H9 (cell line): ENCODE measurements around the gene IDNK. TPM values are rescaled to one million over a fixed set of nuclear protein-coding genes. Genes with fewer than 3 reads are reported as not detected.

Experiments
- DNase-seq: peaks from one replicate; pipeline ENCODE4 v3.0.0-alpha.2; 2017
- H2AFZ ChIP-seq: one replicate; pipeline ENCODE4 v1.6.1; 2013; ENCODE audit warnings: mild to moderate bottlenecking, low read length, control low read depth, moderate library complexity
- H2AK5ac ChIP-seq: 2 replicates; pipeline ENCODE4 v1.6.1; 2013; ENCODE audit warnings: low read length, control low read depth, mixed read lengths; ENCODE audit not compliant: insufficient read length
- H2BK120ac ChIP-seq: one replicate; pipeline ENCODE4 v1.6.1; 2013; ENCODE audit warnings: low read depth, mild to moderate bottlenecking, low read length, control low read depth, inconsistent platforms; ENCODE audit not compliant: poor library complexity, severe bottlenecking
- H2BK12ac ChIP-seq: 2 replicates; pipeline ENCODE4 v1.6.1; 2013; ENCODE audit warnings: low read length, control low read depth, mixed read lengths, low read depth; ENCODE audit not compliant: insufficient read length
- H2BK15ac ChIP-seq: 2 replicates; pipeline ENCODE4 v1.6.1; 2013; ENCODE audit warnings: low read depth, low read length, control low read depth
- H2BK20ac ChIP-seq: one replicate; pipeline ENCODE4 v1.6.1; 2013; ENCODE audit warnings: low read depth, mild to moderate bottlenecking, low read length, control low read depth, inconsistent platforms; ENCODE audit not compliant: poor library complexity, severe bottlenecking
- H2BK5ac ChIP-seq: 2 replicates; pipeline ENCODE4 v1.6.1; 2013; ENCODE audit warnings: low read length, control low read depth, mixed read lengths; ENCODE audit not compliant: insufficient read length
- H3K14ac ChIP-seq: 2 replicates; pipeline ENCODE4 v1.6.1; 2013; ENCODE audit warnings: low read length, control low read depth; ENCODE audit not compliant: insufficient read depth
- H3K18ac ChIP-seq: 2 replicates; pipeline ENCODE4 v1.6.1; 2013; ENCODE audit warnings: low read depth, mild to moderate bottlenecking, mixed read lengths, low read length, control low read depth; ENCODE audit not compliant: insufficient read length
- H3K23ac ChIP-seq: 2 replicates; pipeline ENCODE4 v1.6.1; 2013; ENCODE audit warnings: low read length, control low read depth, mixed read lengths, low read depth; ENCODE audit not compliant: insufficient read length
- H3K23me2 ChIP-seq: 2 replicates; pipeline ENCODE4 v1.6.1; 2013; ENCODE audit warnings: low read depth, mild to moderate bottlenecking, mixed read lengths, low read length, control low read depth; ENCODE audit not compliant: insufficient read length, poor library complexity, severe bottlenecking
- H3K27ac ChIP-seq: 2 replicates; pipeline ENCODE4 v1.5.1; 2013; ENCODE audit warnings: low read length, control low read depth, mixed read lengths, low read depth; ENCODE audit not compliant: insufficient read length
- H3K27me3 ChIP-seq: 2 replicates; pipeline ENCODE4 v1.6.1; 2013; ENCODE audit warnings: low read length, control low read depth, inconsistent platforms; ENCODE audit not compliant: insufficient read depth
- H3K4ac ChIP-seq: 2 replicates; pipeline ENCODE4 v1.6.1; 2013; ENCODE audit warnings: low read depth, mild to moderate bottlenecking, control low read depth, inconsistent platforms, low read length, moderate library complexity
- H3K4me1 ChIP-seq: 2 replicates; pipeline ENCODE4 v1.6.1; 2013; ENCODE audit warnings: low read length, control low read depth, inconsistent platforms; ENCODE audit not compliant: insufficient read depth
- H3K4me2 ChIP-seq: 2 replicates; pipeline ENCODE4 v1.6.1; 2013; ENCODE audit warnings: low read length, control low read depth, mixed read lengths; ENCODE audit not compliant: insufficient read length, insufficient read depth
- H3K56ac ChIP-seq: 2 replicates; pipeline ENCODE4 v1.6.1; 2013; ENCODE audit warnings: low read depth, mild to moderate bottlenecking, mixed read lengths, low read length, control low read depth; ENCODE audit not compliant: insufficient read length
- H3K79me1 ChIP-seq: 2 replicates; pipeline ENCODE4 v1.6.1; 2013; ENCODE audit warnings: low read depth, mild to moderate bottlenecking, moderate library complexity, low read length, control low read depth, inconsistent platforms; ENCODE audit not compliant: insufficient read depth, poor library complexity, severe bottlenecking
- H3K79me2 ChIP-seq: 2 replicates; pipeline ENCODE4 v1.6.1; 2013; ENCODE audit warnings: low read length, control low read depth, inconsistent platforms; ENCODE audit not compliant: insufficient read depth
- H3K9ac ChIP-seq: 2 replicates; pipeline ENCODE4 v1.6.1; 2013; ENCODE audit warnings: low read length, control low read depth, mixed read lengths; ENCODE audit not compliant: insufficient read length; ENCODE audit errors: extremely low read depth
- H3K9me3 ChIP-seq: one replicate; pipeline ENCODE4 v1.6.1; 2013; ENCODE audit warnings: low read depth, low read length, inconsistent platforms; ENCODE audit not compliant: control insufficient read depth
- H3T11ph ChIP-seq: one replicate; pipeline ENCODE4 v1.6.1; 2013; ENCODE audit warnings: mild to moderate bottlenecking, low read length, control low read depth, inconsistent platforms
- H4K20me1 ChIP-seq: one replicate; pipeline ENCODE4 v1.6.1; 2013; ENCODE audit not compliant: control insufficient read depth, insufficient read length, insufficient read depth
- H4K5ac ChIP-seq: 2 replicates; pipeline ENCODE4 v1.6.1; 2013; ENCODE audit warnings: low read depth, mild to moderate bottlenecking, mixed read lengths, low read length, control low read depth; ENCODE audit not compliant: insufficient read length
- H4K8ac ChIP-seq: replicated peaks from 2 replicates; pipeline ENCODE4 v1.6.1; 2013; ENCODE audit warnings: low read length, control low read depth, mixed read lengths, low read depth; ENCODE audit not compliant: insufficient read length
- H4K91ac ChIP-seq: 2 replicates; pipeline ENCODE4 v1.6.1; 2013; ENCODE audit warnings: low read depth, mild to moderate bottlenecking, moderate library complexity, mixed read lengths, low read length, control low read depth; ENCODE audit not compliant: insufficient read length
- H3K27ac Mint-ChIP-seq, 3 experiments: 2 replicates in 2 of 3; 3 replicates in 1 of 3; pipeline ENCODE4 v1.8.0; 2020 to 2021; ENCODE audit warnings: mixed read lengths in 3 of 3, mild to moderate bottlenecking in 1 of 3, moderate library complexity in 1 of 3
- H3K27me3 Mint-ChIP-seq: 2 replicates; pipeline ENCODE4 v1.8.0; 2021; ENCODE audit warnings: low read depth, mild to moderate bottlenecking, moderate library complexity, mixed read lengths
- H3K36me3 Mint-ChIP-seq, 3 experiments: 2 replicates in 2 of 3; 3 replicates in 1 of 3; pipeline ENCODE4 v1.8.0; 2020 to 2021; ENCODE audit warnings: low read depth in 3 of 3, mixed read lengths in 3 of 3; ENCODE audit not compliant: insufficient read depth in 1 of 3
- H3K4me1 Mint-ChIP-seq, 2 experiments: 2 replicates each; pipeline ENCODE4 v1.8.0; 2020; ENCODE audit warnings: mixed read lengths in 2 of 2
- H3K4me3 Mint-ChIP-seq, 2 experiments: 2 replicates in 1 of 2; 3 replicates in 1 of 2; pipeline ENCODE4 v1.8.0; 2020 to 2021; ENCODE audit warnings: mild to moderate bottlenecking in 2 of 2, mixed read lengths in 2 of 2, moderate library complexity in 1 of 2
- H3K9me3 Mint-ChIP-seq, 2 experiments: 2 replicates in 1 of 2; 3 replicates in 1 of 2; pipeline ENCODE4 v1.8.0; 2020; ENCODE audit warnings: mild to moderate bottlenecking in 2 of 2, mixed read lengths in 2 of 2, moderate library complexity in 1 of 2
- WGBS: extraction: QIAGEN DNeasy Blood & Tissue Kit; methylation state at CpG from one replicate; pipeline ENCODE4 v1.1.7; 2013; ENCODE audit warnings: missing lambda C conversion rate, low lambda C conversion rate, mixed read lengths; ENCODE audit not compliant: insufficient read length; ENCODE audit errors: extremely low coverage; 5-methylcytosine and 5-hydroxymethylcytosine counted together
- total RNA-seq: library from RNA; stranded (reverse); gene quantifications from 2 replicates; pipeline ENCODE4 v1.2.1, GENCODE V29; 2021
- TF ChIP-seq, protein P1 (sequence below): fragments of 200-600 bp; sonication (generic); conservative IDR thresholded peaks from 3 replicates; pipeline ENCODE4 v1.8.0; 2021; ENCODE audit warnings: antibody characterized with exemption, mild to moderate bottlenecking

Gene IDNK
- total RNA-seq, 1 experiment from 2014 or later: 1.4 TPM

DNA sequence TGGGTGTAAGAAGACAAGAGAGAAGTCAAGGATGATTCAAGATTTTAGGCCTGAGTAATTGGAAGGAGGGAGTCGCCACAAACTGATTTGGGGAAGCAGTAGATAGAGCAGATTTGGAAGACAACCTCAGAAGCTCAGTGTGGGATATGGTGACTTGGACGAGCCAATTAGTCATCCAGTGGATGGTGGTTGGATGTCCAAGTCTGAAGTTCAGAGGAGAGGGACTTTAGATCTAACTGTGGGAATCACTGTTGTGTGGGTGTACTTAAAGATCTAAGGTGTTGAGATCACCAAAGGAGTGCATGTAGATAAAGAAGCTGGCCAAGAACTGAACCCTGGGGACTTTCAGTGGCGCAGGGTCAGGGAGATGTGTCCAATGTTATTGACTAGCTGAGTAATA, 2.2 kb downstream of the IDNK start:
- Histone ChIP-seq H3K18ac (no peak overlapping the region), H2BK120ac (no peak overlapping the region), H2AFZ (no peak overlapping the region), H2BK5ac (no peak overlapping the region), H3K79me2 (no peaks in the 10 kb centered on the region), H3K4me2 (no peak overlapping the region), H4K91ac (no peak overlapping the region), H3K27me3 (no peaks in the 10 kb centered on the region), H4K8ac (no peak overlapping the region), H2BK20ac (no peak overlapping the region), H3K23ac (no peak overlapping the region), H3K14ac (no peak overlapping the region), H3K4ac (no peak overlapping the region), H3K4me1 (no peaks in the 10 kb centered on the region), H2BK15ac (no peak overlapping the region), H3K27ac (no peak overlapping the region), H3K56ac (no peak overlapping the region), H3K23me2 (peaks cover 3% of the 10 kb centered on the region), H3T11ph (no peak overlapping the region), H4K20me1 (no peaks in the 10 kb centered on the region), H2BK12ac (no peak overlapping the region), H3K9me3 (no peaks in the 10 kb centered on the region), H3K79me1 (no peaks in the 10 kb centered on the region), H3K9ac (no peak overlapping the region), H4K5ac (no peak overlapping the region), H2AK5ac (no peak overlapping the region)
- DNase-seq: no peak
- TF ChIP-seq, protein P1, sequence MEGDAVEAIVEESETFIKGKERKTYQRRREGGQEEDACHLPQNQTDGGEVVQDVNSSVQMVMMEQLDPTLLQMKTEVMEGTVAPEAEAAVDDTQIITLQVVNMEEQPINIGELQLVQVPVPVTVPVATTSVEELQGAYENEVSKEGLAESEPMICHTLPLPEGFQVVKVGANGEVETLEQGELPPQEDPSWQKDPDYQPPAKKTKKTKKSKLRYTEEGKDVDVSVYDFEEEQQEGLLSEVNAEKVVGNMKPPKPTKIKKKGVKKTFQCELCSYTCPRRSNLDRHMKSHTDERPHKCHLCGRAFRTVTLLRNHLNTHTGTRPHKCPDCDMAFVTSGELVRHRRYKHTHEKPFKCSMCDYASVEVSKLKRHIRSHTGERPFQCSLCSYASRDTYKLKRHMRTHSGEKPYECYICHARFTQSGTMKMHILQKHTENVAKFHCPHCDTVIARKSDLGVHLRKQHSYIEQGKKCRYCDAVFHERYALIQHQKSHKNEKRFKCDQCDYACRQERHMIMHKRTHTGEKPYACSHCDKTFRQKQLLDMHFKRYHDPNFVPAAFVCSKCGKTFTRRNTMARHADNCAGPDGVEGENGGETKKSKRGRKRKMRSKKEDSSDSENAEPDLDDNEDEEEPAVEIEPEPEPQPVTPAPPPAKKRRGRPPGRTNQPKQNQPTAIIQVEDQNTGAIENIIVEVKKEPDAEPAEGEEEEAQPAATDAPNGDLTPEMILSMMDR: no peak
- no CpG with 5 or more reads among the region's 3 CpGs for WGBS
- peaks cover 0 to 5% (median 4%) of the 10 kb centered on the region in 3 experiments; a peak in 4 of 7 replicates for H3K36me3 Mint-ChIP-seq
- H3K9me3 Mint-ChIP-seq: no peaks in the 10 kb centered on the region
- H3K27me3 Mint-ChIP-seq: peaks cover 15% of the 10 kb centered on the region
- H3K4me1 Mint-ChIP-seq: peaks cover 33 to 35% of the 10 kb centered on the region in 2 experiments
- H3K27ac Mint-ChIP-seq: no peak overlapping the region
- H3K4me3 Mint-ChIP-seq: no peak overlapping the region
